ENCODE results near the gene BTG4. TPM values are rescaled to one million over a fixed set of nuclear protein-coding genes. Genes with fewer than 3 reads are reported as not detected.

The BTG4 gene
- total RNA-seq, 2 donors from 2014 or later: not detected

DNA sequence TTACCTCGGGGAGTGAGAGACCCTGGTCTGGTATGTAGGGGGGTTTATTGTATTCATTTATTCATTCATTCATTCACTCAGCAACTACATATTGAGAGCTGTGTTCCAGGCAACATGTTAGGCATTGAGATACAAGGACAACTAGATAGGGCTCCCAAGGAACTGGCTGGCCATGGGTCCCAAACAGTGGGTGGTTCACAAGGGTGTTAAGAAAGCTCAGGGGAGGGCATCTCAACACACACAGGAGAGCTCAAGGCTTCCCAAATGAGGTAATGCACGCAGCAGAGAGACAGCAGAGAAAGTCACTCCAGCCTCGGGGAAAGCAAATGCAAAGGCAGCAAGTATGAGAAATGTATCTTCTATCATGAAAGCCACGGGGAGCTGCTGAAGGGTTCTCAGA, 51.8 kb downstream of the BTG4 start:
- H3K27ac Mint-ChIP-seq: no peak overlapping the region
- H3K27me3 Mint-ChIP-seq: peaks cover 32% of the 10 kb centered on the region
- no peaks in the 10 kb centered on the region for H3K9me3 Mint-ChIP-seq
- no peak for ATAC-seq (replicated peaks)
- H3K4me1 Mint-ChIP-seq: no peaks in the 10 kb centered on the region
- no peaks in the 10 kb centered on the region for H3K36me3 Mint-ChIP-seq (ENCODE audit: low read depth)
- no peak overlapping the region for H3K4me3 Mint-ChIP-seq

DNA sequence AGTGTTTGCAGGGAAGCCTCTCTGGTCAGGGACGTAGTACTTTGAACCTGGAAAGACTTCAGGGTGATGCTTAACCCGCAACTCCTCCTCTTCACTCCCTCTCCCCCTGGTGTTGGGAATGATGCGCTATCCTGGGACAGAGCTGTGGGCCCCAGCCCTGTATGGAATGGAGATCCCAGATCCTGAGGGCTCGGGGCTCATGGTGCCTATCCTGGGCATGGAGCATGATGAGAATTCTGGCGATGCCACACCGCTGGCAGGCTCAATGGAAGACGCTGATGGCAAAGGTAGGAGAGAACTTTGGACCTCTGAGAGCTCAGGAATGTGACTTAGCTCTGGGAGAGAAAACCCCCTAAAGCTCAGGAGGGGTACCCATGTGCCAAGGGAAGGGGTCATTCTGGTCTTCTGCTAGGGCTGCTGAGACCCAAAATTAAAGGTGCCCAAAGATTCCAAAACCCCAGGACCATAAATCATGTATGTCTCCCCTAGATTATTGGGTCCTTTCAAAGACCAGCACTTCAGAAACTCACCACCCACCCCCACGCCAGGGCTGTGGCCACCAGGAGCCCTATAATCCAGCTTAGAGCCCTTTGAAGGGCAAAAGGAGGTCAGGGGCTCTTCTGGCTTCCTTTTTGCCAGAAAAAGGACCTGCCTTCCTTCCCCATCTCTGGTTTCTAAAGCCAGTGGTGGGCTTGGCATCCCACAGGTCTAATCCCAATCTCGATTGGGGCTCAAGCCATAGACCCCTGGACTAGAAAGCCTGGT, 52.5 kb downstream of the BTG4 start:
- Mint-ChIP-seq H3K4me3 (no peak overlapping the region), H3K9me3 (no peaks in the 10 kb centered on the region), H3K4me1 (no peaks in the 10 kb centered on the region), H3K27ac (no peak overlapping the region), H3K36me3 (ENCODE audit: low read depth) (no peaks in the 10 kb centered on the region), H3K27me3 (peaks cover 28% of the 10 kb centered on the region)
- no peak for ATAC-seq (replicated peaks)

DNA sequence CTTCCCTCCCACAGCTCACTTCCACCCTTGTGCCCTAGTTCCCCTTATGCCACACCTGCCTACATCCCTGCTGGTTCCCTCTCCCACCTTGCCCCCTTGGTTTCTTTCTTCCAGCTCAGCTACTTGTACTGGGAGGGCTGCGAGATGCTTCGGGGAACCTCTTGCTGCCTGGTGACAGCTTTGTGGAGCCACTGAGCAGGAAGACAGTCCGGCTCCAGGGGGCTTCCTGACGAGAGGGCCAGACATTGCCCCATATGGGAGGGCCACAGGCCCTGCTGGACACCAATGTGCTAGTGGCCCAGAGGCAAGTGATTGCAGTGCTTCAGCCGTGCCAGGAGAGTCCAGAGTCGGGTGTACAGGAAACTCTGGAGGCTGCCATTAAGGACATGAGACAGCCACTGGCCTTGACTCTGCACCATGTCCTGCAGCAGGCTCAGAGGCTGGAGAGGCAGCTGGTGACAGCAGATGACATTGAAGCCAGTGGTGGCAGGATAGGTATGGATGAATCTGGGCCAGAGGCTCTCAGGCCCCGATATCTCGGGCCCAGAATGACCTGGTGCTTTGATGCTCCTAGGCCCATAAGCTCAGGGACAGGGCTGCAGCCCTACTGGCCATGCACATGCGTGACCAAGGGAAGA, 54.3 kb downstream of the BTG4 start:
- Mint-ChIP-seq H3K27ac (no peak overlapping the region), H3K4me1 (no peaks in the 10 kb centered on the region), H3K36me3 (ENCODE audit: low read depth) (no peaks in the 10 kb centered on the region), H3K27me3 (peaks cover 25% of the 10 kb centered on the region), H3K4me3 (no peak overlapping the region), H3K9me3 (no peaks in the 10 kb centered on the region)
- no peak for ATAC-seq (replicated peaks)

DNA sequence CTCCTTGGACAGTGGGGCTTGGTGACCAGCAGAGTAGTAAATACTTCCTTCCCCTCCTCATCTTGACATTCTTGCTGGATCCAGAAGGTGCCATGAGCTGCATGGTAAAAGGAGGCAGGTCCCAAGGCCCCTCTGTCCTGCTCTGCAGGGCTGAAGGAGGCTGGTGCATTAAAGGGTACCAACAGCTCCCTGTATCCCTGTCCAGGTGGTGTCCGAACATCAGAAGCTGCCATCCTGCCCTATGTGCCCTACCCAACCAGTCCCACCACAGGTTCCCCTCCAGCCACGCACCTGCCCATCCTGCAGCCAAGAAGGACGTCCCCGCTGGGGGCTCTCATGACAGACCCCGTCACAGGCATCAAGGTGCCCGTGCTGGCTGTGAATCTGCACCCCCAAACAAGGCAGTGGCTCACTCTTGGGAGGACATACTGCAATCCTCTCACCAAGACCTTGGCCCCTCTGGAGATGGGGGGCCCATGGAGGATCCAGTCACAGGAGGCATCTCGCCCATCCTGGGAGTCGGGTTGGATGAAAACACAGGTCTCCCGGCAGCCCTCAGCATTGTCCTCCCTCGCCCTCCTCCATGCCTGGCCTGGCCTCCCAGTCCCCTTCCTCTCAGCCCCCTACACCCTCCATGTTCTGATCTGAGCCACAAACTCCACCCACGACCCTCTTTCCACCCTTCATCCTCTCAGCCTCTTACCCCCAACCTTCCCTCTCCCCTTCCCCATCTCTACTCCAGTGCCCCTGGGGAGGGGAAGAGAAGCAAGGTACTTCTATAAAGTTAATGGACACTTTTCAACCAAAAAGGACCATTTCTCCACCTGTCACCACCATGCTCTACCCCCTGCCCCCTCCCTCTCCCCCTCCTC, 55.1 kb downstream of the BTG4 start:
- Mint-ChIP-seq H3K9me3 (no peaks in the 10 kb centered on the region), H3K36me3 (ENCODE audit: low read depth) (no peaks in the 10 kb centered on the region), H3K27ac (no peak overlapping the region), H3K4me1 (no peaks in the 10 kb centered on the region), H3K27me3 (peaks cover 20% of the 10 kb centered on the region), H3K4me3 (no peak overlapping the region)
- ATAC-seq (replicated peaks): no peak

DNA sequence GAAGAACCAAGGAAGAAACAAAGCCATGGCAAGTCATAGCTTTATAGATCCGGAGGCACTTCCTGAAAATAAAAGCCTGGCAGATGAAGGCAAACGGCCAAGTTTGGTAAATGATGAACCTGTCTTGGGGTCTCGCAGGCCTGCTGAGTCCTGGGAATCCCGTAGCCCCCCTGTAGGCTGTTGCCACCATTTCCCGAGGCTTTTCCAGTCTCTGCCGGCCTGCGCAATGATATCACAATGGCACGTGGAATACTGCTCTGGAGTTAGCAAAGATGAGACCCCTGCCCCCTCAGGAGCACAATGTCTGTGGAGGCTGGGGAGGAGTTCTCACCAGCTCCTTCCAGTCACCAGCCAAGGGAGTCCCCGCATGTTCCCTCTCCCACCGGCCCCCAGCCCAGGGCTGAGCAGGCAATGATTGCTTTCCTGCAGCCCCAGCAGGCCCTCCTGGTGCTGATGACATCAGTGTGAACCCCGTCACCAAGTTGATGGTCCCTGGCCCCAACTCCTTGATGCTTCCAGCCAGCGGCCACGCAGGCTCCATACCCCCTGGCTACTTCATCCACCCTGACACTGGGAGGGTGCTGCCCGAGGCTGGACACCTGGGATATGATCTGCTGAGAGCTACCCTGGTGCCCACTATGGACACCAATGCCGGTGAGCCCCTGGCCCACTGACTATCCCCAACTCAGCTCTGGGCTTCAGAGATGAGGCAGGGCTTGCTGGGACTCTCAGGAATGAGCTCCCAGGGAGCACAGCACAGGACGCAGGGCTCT, 55.9 kb downstream of the BTG4 start:
- ATAC-seq (replicated peaks): no peak
- Mint-ChIP-seq H3K27ac (no peak overlapping the region), H3K9me3 (no peaks in the 10 kb centered on the region), H3K4me3 (no peak overlapping the region), H3K36me3 (ENCODE audit: low read depth) (no peaks in the 10 kb centered on the region), H3K4me1 (no peaks in the 10 kb centered on the region), H3K27me3 (peaks cover 20% of the 10 kb centered on the region)

DNA sequence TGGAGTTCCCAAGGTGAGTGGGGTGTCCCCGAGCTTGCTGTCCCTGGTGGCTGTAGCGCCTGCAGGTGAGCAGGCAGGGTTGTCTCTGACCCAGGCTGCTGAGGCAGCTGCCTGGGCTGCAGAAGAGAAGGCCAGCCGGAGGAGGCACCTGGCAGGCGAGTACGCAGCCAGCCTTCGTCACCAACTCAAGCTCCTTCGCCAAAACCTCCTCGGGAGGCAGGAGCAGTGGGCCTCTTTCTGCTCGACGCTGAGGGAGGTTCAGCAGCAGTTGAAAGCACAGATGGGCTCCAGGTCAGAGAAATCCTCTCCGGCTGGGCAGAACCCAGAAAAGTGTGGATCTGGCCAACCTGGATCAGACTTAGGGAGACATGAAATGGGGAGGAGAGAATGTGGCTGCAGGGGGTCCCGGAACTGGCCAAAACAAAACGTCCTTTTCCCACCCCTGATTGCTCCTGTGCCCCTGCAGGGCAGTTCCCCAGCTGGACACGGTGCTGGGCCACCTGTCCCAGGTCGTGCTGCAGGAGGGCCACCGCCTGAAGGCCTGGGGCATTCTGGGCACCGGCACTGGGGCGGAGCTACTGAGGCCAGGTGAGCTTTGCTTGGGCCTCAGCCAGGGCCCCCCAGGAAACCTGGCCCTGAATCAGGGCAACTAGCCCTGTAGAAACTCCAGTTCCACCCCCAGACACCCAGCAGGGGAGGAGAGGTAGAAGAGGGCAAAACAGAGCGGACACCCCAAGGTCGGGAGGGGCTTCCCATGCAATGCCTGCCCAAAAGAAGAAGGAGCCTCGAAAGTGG, 56.7 kb downstream of the BTG4 start:
- no peak overlapping the region for H3K27ac Mint-ChIP-seq
- H3K36me3 Mint-ChIP-seq (ENCODE audit: low read depth): no peaks in the 10 kb centered on the region
- peaks cover 15% of the 10 kb centered on the region for H3K27me3 Mint-ChIP-seq
- ATAC-seq (replicated peaks): no peak
- no peaks in the 10 kb centered on the region for H3K9me3 Mint-ChIP-seq
- no peaks in the 10 kb centered on the region for H3K4me1 Mint-ChIP-seq
- H3K4me3 Mint-ChIP-seq: no peak overlapping the region

DNA sequence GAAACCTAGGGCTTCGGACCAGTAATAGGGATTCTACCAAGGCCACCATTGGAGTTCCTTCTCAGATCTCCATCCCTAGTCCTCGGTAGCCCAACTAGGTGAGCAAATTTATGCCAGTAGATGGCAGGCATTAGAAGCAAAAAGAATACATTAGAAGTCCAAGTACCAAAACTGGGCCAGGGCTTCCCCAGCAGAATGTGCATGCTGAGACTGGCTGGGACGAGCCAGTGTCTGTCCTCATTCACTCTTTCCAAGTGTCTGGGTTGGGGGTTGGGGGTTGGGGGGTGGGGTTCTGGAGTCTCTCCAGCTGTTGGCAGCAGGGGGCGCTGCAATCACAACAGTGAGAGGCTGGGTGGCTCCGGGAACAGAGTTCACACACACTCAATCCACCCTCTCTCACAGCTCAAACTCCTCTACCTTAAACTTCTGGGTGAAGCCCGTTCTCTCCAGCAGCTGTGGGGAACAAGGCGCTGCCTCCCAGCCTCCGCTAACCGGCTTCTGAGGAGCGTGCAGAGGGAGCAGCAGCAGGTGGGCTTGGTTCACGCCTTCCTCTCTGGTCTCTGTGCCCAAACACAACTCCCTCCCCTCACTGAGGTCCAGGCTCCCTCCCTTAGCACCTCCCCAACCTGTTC, 57.5 kb downstream of the BTG4 start:
- Mint-ChIP-seq H3K27me3 (peaks cover 12% of the 10 kb centered on the region), H3K4me1 (no peaks in the 10 kb centered on the region), H3K4me3 (no peak overlapping the region), H3K27ac (no peak overlapping the region), H3K36me3 (ENCODE audit: low read depth) (no peaks in the 10 kb centered on the region), H3K9me3 (no peaks in the 10 kb centered on the region)
- peak; percentile 73 for ATAC-seq (replicated peaks)

DNA sequence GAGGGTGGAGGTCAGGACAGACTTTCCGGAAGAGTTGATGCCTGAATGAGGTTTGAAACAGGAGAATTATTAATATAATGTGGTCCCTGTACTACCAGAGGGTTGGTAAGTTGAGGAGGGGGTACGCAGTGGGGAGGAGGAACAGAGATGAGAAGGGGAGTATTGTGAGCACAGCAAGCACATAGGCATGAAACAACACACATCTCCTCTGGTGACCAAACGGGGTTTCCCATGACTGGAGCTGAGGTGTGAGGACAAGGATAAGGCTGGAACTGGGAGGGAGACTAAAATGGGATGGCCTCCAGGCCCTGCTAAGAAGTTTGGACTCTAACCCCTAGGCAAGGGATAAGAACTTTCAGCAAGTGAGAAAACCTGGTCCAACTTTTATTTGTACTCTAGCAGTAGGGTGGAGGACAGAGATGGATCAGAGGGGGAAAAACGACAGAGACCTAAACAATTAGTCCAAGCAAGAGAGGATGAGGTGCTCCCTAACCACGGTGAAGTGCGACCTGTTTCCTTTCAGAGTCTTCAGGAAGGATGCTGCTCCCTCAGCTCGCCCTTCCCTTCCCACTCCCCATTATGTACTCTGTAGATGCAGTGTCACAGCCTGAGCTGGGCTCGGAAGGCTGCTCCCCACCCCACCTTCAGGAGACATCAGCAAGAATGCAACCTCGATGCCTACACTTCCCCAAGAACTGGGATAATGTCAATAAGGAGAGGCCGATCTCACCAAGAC, 59.2 kb downstream of the BTG4 start:
- no peak for ATAC-seq (replicated peaks)
- Mint-ChIP-seq H3K9me3 (no peaks in the 10 kb centered on the region), H3K27me3 (peaks cover 3% of the 10 kb centered on the region), H3K4me1 (no peaks in the 10 kb centered on the region), H3K36me3 (ENCODE audit: low read depth) (no peaks in the 10 kb centered on the region), H3K4me3 (no peak overlapping the region), H3K27ac (no peak overlapping the region)

DNA sequence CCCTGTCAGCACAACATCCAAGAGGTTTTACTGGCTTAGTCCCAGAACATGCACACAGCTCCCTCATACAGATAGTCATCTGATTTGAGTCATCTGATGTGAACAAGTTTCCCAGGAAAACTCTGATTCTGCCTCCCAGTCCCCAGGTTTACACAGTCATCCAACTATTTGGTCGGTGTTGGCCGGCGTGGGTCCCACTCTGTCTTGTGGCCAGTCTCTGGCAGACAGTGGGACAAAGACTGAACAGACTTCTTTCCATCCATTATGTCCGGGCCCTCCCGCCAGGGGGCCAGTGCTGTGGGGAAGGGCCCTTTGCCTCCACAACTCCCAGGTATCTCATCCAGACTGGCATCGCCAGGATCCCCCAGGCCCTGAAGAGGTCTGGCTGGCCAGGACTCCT, 60.0 kb downstream of the BTG4 start:
- H3K4me3 Mint-ChIP-seq: no peak overlapping the region

DNA sequence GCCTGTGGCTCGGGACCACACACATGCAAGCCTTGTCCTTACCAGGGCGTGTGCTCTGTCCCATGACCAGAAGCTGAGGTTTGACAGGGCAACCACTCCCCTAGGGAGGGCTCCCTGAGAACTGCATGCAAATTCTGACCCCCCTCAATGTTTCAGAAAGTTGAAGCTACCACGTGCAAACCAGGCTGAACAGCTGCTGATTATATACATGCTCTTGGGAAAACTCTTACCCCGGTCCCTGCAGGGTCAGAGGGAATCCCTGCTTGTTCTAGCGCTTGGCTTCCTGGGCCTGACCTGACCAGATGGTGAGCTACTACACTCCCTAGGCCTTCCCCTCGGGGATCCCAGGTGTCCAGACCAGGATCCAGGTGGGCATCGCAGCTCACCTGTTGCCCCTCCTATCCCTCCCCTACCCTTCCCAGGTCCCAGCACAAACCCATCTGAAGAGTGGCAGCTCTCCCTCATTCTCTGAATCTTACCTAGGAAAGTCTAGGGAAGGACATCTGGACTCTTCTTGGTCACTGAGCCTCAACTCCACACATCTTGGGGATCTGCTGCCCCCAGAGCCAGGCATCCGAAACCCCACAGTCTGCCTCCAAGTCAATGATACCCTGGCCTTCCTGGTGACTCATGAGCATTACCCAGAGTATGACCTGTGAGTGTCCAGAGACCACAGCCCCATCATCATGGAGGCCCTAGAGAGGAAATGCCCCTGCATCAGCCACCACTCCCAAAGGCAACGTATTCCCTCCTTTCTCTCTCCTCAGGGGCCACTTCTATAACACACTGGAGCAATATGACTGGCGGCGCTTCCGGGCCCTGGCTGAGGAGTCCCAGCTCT, 61.5 kb downstream of the BTG4 start:
- no peaks in the 10 kb centered on the region for H3K9me3 Mint-ChIP-seq
- no peak overlapping the region for H3K27ac Mint-ChIP-seq
- H3K4me1 Mint-ChIP-seq: peaks cover 9% of the 10 kb centered on the region
- no peak overlapping the region for H3K4me3 Mint-ChIP-seq
- ATAC-seq (replicated peaks): no peak
- H3K27me3 Mint-ChIP-seq: no peaks in the 10 kb centered on the region
- no peaks in the 10 kb centered on the region for H3K36me3 Mint-ChIP-seq (ENCODE audit: low read depth)

More for the DNA sequence above, 60.0 kb downstream of the BTG4 start:
- Mint-ChIP-seq H3K9me3 (no peaks in the 10 kb centered on the region), H3K27ac (no peak overlapping the region), H3K4me1 (no peaks in the 10 kb centered on the region), H3K36me3 (ENCODE audit: low read depth) (no peaks in the 10 kb centered on the region), H3K27me3 (no peaks in the 10 kb centered on the region)
- ATAC-seq (replicated peaks): no peak

DNA sequence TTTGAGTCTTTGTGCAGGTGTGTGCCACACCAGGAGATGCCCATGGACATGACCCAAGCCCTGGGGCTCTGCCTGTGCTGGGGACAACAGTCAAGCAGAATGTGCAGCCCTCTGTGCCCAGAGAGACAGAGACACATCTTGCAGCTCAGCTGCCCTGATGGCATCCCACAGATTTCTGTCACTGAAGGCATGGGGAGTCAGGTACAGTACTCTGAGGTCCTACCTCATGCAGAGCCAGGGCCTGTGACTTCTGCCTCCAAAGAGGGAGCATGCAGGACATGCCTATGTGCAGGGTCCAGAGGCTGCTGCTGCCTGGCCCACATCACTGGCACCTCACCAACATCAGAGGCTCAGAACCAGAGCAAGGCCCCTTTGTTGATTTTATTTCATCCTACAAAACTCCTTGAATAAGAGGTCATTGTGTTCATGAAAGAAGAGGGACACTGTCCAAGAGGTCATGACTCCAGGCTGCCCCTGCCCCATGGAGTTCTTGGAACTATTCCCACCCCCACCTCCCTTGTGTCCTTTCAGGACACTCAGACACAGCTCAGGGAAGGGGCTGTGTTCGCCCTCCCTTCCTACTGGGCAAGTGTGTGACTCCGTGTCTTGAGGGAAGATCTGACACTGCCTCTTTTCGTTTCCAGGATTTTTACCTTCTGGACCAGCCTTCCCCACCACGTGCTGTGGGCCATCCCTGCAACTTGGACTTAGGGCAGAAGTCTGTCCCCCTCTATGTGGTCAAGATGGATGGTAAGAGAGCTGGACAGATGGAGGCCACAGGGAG, 62.3 kb downstream of the BTG4 start:
- no peak overlapping the region for H3K4me3 Mint-ChIP-seq
- no peak for ATAC-seq (replicated peaks)
- H3K4me1 Mint-ChIP-seq: peaks cover 10% of the 10 kb centered on the region
- H3K9me3 Mint-ChIP-seq: no peaks in the 10 kb centered on the region
- no peak overlapping the region for H3K27ac Mint-ChIP-seq
- no peaks in the 10 kb centered on the region for H3K36me3 Mint-ChIP-seq (ENCODE audit: low read depth)
- no peaks in the 10 kb centered on the region for H3K27me3 Mint-ChIP-seq

Data from activated T-helper 17 cell treated with anti-CD3 and anti-CD28 coated beads, Interleukin-2, amount 50 U/mL, for 72 hours (primary cell).